GM18502 (cell line): ENCODE measurements around the gene PCDHGA9.

ENCODE experiments used
- ATAC-seq: cut with Tn5 transposase; IDR thresholded peaks from one replicate; pipeline ENCODE4 v1.9.1; 2021; ENCODE audit warnings: mild to moderate bottlenecking; ENCODE audit not compliant: unreplicated experiment, poor library complexity

Gene PCDHGA9

GRCh38 chr5:141439411-141440141 is 37.0 kb downstream of the PCDHGA9 start:
- no peak for ATAC-seq

- no peak for ATAC-seq
Observed at GRCh38 chr5:141440341-141440740, 37.8 kb downstream of the PCDHGA9 start.

GRCh38 chr5:141441571-141442170 is 39.1 kb downstream of the PCDHGA9 start:
- ATAC-seq = no peak
